HG03175 (cell line): ENCODE measurements around the gene RNF217.

ENCODE experiments used
- ATAC-seq: cut with Tn5 transposase; IDR thresholded peaks from one replicate; pipeline ENCODE4 v1.9.1; 2021; ENCODE audit warnings: mild to moderate bottlenecking, moderate library complexity; ENCODE audit not compliant: unreplicated experiment

The RNF217 gene

DNA sequence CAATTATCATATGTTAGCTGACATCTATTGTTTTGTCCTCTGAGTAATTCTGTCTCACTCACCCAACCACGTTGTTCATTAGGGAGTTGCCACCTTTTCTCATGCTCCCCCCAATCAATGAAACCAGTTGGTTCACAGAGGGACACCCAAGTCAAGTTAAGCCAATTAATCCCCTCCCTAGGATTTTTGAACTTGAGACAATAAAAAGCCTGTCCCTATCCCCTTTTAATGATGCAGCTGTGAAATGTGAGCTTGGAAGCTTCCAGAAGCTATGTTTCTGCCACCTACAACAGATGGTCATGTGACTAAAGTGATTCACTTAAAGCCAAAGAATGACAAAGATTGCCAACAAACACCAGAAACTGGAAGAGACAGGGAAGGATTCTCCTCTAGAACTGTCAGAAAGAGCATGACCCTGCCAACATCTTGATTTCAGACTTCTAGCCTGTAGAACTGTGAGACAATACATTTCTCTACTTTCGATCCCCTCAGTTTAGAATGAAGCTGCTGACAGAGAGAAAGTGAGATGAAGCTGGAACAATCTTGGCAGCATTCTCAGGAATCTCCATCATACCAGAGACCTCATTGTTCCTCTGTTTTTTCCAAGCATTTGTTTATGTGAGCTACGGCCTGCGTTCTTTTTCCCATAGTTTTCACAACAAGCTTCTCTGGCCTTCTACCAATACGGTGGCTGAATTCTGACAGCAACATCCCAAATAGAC lies 133.5 kb downstream of the RNF217 start:
- no peak for ATAC-seq

DNA sequence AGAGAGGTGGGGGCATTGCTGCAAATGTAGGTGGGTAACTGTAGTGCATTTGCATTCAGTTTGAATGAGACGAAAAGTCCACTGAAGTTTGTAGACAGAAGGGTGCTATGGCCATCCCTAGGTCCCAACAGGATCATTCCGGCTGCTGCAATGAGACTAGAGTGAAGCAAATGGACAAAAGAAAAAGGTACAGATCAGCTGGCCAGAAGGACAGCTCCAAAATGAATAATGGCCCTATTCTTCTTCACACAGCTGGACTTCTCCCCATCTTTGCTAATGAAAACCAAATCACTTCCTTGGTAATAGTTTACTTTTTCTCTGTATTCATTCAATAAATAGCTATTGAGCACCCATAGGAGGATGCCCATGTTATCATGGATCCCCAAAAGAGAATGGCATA lies 134.9 kb downstream of the RNF217 start:
- ATAC-seq, result no peak

DNA sequence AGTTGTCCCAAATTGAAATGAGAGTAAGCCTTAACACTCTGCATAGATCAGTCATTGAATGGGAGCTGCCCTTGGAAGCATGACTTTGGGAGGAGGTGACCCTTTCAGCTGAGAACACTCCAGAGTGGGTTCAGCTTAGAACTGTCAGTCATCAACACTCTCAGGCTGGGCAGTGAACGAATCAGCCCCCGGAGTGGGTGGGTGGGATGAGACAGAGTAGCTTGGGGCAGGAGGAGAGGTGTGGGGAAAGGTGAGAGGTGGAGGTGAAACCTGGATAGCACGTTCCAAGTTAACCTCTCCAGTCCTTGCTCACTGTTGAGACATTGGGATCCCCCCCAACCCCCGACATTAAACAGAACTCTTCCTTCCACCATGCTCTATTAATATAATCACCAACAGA lies 136.0 kb downstream of the RNF217 start:
- ATAC-seq, result no peak

DNA sequence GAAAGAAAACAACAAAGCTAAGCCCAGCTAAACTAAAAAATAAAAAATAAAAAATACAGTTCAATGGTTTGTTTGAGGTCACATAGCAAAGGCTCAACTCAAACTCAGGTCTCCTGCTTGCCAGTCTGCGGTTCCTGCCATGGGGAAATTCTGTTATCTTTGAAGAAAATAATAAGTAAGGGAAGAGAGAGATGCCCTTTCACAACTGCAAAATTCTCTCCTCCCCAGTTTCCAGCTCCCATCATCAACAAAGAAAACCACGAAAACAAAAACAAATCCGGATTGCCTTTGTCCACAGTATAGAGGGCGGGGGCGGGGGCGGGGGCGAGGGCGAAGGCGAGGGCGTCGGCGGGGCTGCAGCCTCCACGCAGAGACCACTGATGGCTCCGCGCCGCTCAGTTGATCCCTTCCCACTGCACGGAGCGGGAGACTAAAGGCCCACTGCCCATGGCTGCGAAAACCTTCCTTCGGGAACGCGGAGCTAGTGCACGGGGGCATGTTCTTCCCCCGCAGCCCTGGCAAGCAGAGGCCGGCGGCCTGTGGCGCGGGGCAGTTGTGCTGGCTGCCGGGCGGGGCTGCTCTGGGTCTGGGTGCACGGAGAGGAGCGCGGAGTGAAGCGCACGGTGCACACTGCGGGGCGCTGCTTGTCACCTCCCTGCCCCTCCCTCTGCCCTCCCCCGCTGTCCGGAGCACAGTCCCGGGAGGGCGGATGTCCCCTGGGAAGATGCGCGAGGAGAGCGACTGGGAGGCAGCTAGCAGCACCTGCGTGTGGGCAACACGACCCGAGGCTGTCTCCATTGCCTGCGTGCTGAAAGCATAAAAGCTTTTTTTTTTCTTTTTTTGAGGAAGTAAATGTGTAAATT lies 137.2 kb downstream of the RNF217 start:
- ATAC-seq, result peak; percentile 68

DNA sequence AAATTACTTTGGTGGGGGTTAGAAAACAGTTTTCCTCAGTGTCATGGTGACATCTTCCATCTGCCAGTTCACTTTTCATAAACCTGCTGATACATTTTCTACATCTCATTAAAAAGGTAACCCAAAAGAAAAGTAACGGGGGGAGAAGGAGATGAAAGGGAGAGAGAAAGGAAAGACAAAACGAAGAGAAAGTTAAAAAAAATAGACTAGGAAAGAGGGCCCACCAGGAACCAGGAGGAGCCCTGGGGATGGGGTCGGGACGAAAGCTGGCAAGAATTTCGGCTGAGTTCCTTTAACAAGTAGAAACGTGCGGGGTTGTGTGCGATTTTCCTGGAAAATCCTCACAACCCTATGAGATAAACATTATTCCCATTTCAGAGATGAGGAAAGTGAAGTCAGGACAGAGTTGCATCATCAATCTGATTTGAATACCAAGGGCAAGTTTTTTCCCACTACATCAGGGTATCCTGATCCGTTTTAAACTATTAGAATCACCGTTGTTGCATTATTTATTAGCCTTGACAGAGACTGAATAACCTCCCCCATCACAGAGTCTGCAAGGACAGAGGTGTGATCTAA lies 137.9 kb downstream of the RNF217 start:
- ATAC-seq, result no peak

DNA sequence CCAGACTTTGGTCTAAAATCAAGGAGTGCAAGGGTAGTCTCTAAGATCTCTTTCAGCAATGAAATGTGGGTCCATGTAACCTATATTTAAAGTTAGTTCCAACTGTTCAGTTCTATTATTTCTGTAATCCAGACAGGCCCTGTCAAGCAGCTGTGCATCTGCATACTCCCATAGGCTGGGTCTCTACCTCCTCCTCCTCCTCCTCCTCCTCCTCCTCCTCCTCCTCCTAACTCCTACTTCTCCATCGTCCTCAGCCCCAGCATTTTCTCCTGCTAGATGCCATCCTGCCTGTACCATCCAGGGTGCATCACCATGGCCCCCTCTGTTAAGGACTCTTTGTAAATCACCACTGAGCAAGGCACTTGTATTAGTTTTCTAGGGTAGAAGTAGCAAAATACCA lies 138.9 kb downstream of the RNF217 start:
- ATAC-seq, result no peak

DNA sequence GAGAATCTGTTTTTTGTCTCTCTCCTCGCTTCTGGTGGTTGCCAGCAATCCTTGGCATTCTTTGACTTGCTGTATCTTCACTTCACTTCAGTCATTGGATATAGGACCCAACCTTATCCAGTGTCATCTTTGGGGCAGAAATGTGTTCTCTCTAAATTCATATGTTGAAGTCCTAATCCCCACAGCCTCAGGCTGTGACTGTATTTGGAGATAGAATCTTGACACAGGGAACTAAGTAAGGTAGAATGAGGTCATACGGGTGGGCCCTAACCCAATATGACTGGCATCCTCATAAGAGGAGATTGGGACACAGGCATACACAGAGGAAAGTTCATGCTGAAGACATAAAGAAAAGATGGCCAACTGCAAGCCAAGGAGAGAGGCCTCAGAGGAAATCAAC lies 139.4 kb downstream of the RNF217 start:
- no peak for ATAC-seq

DNA sequence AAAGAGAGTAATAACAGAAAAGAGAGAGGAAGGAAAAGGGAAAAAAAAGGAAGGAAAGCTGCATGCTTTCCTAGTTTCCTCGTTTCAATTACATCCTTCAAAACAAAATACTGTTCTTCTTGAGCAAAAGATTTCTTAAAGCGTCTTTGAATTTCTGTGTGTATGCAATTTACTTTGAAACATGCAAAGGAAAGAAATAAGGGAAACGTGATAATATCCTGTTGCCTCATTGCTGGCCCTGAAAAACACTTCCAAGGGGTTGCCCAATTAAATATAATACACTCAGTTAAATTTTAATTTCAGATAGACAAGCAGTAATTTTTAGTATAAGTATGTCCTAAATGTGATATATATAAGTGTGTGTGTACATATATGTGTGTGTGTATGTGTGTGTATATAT lies 140.2 kb downstream of the RNF217 start:
- ATAC-seq, result no peak

DNA sequence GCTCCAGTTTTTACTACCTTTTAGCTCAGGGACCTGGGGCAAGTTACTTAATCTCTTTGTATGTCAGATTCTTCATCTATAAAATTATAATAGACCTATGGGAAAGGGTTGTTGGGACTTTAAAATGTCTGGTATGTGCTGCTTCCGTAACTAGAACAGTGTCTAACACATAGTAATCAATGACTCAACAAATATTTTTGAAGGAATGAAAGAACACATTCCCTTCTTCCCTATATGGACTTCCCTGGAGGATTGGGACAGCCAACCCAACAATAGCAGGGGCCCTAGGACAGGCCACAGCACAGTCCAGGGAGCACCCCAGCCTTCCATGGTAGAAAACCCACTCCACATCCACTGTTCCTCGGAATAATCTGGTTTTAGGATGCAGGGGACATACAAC lies 140.7 kb downstream of the RNF217 start:
- ATAC-seq, result no peak

DNA sequence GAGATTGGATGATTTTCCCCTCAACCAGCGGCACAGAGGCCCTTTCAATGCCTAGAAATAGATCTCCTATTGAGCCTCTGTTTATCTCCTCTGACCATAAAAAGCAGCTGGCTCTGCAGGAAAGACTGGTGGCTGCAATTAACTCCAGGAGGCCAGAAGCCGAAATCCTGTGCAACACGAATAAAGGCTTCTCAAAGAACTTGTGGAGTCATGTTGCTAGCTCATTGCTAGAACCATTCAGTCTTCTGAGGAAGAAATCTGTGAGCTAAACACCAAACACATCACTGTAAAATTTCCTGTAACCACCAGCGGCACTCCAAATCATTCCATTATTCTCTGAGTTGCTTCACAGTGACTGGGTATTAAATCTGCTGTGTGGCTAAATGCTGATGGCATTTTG lies 142.2 kb downstream of the RNF217 start:
- ATAC-seq, result no peak

DNA sequence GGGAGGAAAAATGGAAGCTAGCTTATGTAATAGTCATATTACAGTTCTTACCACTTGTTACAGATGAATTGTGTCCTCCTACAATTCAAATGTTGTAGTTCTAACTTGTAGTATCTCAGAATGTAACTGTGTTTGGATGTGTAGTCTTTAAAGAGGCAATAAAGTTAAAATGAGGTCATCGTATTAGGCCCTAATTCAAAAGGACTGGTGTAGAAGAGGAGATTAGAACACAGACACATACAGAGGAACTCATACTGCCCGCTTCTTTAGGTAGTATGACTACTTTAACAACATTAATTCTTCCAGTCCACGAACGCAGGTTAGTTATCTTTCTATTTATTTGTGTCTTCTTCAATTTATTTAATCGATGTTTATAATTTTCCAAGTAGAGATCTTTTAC lies 144.8 kb downstream of the RNF217 start:
- ATAC-seq, result no peak

DNA sequence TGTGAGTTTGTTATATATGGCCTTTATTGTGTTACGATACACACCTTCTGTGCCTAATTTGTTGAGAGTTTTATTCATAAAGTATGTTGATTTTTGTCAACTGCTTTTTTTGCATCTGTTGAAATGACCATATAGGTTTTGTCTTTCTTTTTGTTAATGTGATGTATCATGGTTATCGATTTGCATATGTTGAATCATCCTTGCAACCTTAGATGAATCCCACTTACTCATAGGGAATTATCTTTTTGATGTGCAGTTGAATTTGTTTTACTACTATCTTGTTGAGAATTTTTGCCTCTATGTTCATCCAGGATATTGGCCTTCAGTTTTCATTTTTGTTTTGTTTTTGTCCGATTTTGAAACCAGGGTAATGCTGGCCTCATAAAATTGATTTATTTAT lies 145.7 kb downstream of the RNF217 start:
- ATAC-seq, result no peak

DNA sequence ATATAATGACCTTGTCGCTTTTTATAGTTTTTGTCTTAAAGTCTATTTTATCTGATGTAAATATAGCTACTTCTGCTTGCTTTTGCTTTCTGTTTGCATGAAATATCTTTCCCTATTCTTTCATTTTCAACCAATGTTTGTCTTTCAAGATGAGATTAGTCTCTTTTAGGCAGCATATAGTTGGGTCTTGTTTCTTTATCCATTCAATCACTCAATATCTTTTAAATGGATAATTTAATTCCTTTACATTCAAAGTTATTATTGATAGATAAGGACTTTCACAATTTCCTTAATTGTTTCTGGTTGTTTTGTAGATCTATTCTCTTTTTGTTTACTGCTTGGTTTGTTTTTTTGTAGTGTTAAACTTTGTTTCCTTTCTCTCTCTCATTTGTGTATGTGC lies 147.8 kb downstream of the RNF217 start:
- no peak for ATAC-seq

DNA sequence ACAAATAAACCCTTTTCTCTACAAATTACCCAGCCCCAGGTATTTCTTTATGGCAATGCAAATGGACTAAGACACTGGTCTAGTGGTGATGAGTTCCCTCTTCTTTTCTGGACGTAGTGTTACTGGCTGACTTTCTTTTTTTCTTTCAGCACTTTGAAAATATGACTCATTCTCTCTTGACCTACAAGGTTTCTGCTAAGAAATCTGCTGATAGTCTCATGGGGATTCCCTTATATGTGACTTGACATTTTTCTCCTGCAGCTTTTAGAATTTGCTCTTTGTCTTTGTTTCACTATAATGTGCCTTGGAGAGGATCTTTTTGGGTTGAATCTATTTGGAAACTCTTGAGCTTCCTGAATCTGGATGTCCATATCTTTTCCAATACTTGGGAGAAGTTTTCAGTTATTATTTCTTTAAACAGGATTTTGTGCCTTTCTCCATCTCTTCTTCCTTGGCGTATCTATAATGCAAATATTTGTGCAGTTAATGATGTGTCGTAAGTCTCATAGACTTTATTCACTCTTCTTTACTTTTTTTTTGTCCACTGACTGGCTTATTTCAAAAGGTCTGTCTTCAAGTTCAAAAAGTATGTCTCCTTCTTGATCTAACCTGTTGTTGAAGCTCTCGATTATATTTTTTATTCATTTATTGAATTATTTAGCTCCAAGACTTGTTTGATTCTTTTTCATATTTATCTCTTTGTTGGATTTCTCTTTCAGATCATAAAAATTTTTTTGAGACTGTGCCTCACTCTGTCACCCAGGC lies 149.2 kb downstream of the RNF217 start:
- no peak for ATAC-seq

DNA sequence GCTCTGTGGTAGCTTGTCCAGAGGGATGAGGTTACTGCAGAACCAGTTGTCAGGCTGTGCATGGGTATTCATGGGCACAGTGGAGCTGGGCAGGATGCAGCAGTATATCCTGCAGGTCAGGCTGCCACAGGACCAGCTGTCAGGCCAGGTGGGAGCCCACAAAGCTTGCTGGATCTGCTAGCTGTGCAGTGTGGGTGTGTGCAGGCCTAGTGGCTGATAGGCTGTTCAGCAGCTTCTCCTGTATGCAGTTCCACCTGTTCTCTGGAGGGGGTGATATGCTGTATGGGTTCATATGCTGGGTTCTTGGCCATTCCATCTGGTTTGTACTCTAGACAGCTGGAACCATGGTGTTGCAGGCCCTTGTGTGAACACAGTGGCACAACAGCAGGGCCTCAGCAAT lies 150.7 kb downstream of the RNF217 start:
- ATAC-seq, result no peak

DNA sequence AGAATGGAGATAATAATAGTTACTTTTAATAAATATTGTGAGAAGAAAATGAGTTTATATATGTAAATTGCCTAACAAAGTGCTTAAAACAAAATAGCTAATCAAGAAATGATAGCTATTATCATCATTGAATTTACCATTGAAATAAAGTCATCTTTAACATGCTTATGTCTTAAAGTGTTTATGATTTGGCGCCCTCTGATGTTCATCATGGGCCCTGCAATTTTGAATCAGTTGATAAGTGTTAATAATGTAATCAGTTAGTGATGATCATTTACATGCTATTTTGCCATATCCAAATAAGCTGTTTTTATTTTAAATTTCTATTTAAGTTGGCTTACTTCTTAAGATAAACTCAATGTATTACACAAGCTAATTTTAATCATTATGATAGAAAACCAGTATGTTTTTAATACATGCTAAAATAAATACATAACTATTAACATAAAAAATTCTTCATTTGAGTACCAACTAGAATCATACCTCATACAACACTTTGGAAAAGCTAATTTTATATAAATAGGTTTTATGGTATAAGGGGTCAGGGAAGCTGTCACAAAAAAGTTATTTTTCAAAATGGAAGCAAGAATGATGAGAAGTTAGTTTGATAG lies 152.1 kb downstream of the RNF217 start:
- ATAC-seq, result peak; percentile 57

DNA sequence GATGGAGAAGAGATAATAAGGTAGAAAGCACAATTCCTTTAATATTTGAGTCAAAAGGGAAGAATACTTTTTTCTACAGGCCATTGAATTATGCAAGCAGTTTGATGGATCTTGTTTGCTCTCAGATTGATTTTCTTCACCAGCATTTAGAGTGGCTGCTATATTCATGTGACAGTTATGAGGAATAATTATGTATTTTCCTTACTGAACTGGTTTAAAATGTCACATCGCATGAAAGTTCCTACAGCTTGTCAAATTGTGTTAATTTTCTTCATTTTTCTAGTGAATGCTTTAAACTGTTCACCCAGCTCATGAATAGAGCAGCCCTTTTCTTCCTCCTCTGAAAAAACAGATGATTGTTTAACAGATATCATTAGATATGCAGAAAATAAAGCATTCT lies 153.9 kb downstream of the RNF217 start:
- ATAC-seq, result no peak

DNA sequence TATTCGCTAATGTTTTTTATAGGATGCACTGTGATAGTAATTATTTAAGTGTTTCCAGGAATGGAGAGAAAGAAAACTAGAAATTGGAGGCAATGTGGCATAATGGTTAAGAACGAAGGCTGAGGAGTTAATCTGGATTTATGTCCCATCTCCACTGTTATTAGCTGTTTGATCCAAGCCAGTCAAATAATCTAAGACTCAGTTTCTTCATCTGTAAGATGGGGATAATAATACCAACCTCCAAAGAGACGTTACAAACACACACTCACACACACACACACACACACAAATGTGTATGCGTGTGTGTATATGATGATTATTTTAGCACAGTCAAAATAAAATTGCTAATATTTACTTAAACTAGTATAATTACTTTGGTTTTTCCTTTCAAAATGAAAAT lies 154.5 kb downstream of the RNF217 start:
- ATAC-seq, result no peak

DNA sequence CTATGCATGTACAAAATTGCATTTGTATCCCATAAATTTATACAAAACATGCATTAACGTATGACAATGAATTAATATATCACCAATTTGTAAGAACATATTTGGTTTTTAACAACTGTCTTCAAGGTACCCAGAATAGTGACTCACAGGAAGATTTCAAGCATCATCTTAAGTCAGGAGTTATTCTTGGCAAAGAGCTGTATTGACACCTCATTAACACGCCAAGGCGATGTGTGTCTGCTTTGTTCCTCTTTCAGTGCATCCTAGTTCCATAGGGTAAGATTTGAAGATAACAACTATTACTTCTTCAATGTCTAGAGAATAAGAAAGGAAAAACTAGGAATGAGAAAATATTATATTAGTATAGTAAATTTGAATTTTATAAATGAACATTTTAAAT lies 155.6 kb downstream of the RNF217 start:
- ATAC-seq, result no peak

DNA sequence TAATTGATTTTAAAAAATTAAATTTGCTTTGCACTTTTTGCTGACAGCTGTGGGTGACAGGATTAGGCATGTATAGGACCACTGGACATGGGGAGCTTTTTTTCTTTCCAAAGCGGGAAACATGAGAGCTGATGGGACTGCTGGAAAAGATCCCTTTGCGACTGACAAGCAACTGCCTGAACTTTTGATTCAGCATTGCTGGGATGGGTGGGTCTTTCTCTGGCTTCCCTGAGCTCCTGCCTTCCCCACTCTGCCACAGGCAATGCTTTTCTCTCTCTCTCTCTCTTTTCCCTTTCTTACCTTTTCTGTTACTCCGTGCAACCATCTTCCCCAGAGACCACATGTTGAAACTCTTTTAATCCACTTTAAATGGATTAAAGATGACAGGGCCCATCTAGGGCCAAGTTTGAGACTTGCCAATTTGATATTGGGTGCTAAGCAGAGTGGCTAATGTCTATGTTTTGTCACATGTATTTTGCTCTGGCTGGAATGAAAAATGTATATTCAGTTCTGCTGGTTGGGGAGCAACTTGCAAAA lies 157.9 kb downstream of the RNF217 start:
- ATAC-seq, result no peak

DNA sequence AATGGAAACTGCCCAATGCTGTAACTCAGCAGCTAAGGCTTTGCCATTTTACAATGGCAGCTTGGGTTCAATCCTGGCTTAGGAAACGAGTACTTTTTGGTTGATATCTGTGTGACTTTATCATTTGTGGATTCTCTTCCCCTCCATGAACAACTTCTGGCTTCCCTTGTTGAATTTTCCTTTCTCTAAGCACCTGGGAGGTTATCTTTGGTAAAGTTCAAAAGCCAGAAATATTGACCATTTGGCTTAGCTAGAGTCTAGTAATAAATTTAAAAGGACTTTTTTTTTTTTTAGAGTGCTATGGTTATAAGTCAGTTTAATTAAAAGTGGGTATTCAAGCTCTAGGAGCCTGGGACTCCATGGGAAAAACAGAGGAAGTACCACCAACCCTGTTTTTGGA lies 159.7 kb downstream of the RNF217 start:
- ATAC-seq, result no peak
